ENCODE results near the gene MYO1G. TPM values are rescaled to one million over a fixed set of nuclear protein-coding genes. Genes with fewer than 3 reads are reported as not detected.

The MYO1G gene
- total RNA-seq, result under 0.01 and 0.13 TPM in 2 replicates

DNA sequence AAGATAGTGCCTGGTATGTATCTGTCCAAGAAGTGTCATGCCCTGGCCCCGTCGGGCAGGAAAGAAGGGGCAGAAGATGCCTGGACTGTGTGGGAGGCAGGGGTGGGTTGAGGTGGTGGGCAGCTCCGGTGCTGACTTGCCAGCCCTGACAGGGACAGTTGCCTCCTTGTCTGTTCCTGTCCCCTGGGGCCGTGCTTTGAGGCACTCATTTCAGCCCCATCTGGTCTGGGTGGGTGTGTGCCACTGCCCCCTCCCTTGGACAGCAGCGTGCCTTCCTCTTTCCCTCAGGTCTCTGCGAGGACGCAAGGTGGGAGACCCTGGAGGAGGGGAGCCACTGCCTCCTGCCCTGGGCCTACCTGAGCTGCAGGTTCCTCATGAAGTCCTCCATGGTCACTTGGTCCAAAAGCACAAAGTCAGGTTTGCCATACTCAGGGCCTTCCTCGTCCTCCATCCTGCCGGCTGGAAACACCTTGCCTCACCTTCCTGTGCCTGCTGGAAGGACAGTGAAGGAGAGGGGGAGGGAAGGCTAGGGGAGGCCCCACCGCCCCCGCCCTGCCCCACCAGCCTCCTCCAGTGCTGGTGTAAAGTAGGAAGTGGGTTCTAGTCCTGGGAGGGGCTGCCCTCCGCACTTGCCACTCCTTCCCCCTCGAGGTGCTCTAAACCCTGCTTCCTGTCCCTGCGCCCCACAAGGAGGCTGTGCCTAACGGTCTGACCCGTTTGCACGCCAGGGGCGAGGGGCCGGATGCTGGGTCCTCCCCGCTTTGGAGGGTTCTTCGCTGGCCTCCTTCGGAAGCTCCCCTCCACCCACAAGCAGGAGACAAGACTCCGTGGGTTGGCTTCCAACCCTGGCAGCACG is at the start of gene MYO1G:
Gene MYO1G, minus strand, starts transcription at position 505 of the 856 bp plus-strand sequence. Its CDS starts 54 bp downstream, at position 451.

DNA sequence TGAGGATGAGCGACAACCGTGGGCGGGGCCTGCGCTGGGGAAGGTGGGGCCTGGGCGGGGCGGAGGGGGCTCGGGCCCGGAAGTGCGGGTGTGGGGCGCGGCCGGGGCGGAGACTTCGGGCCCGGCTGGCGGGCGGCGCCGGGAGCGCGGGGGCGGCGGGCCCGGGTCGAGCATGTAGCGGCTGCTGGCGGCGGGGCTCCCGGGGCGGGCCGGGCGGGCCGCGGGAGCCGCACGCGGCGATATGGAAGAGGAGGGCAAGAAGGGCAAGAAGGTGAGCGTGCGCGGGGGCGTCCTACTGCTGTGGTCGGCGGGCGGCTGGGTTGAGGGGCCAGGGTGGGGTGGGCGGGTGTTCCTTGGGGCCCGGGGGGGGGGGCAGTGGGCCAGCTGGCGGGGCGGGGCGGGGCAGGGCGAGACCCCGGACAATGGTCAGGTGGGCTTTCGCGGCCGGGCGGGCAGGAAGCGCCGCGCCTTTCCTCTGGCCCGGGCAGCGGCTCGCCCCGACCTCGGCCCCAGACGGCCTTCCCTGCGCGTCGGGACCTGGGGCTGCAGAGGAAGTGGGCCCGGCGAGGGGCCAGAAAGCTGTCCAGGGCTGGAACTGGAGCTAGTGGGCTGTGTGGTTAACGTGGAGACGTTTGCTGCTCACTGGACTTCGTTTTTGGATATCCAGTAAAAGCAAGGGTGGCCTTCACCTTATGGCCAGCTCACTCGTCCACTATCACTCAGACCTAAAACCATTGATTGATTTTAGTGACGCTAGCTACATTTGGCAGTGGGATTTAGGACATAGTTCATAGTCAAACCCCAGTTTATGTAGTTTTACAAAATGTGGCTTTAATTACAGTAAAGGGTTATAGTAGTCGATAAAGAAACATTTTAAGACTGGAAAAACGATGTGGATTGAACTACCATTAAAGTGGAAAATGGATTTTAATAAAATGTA is 21.5 kb upstream of the MYO1G start, which contains the start of gene CCM2:
Gene CCM2, plus strand, starts transcription at position 109 of the 940 bp plus-strand sequence. Its CDS starts 133 bp downstream, at position 242.

Other genes with a start within 250 kb of the MYO1G start
- gene ZMIZ2, start 230.2 kb downstream of the MYO1G start, total RNA-seq, result 23.5 and 37.0 TPM in 2 replicates
- 1,637 and 3,097 TPM in 2 replicates for gene PPIA, start 182.3 kb downstream of the MYO1G start, total RNA-seq
- 105 and 178 TPM in 2 replicates for gene H2AZ2, start 130.9 kb downstream of the MYO1G start, total RNA-seq
- 9.6 and 12.9 TPM in 2 replicates for gene PURB, start 93.5 kb downstream of the MYO1G start, total RNA-seq
- gene CCM2, start 21.2 kb upstream of the MYO1G start, total RNA-seq, result 49.2 and 66.6 TPM in 2 replicates
- gene NACAD, start 110.0 kb upstream of the MYO1G start, total RNA-seq, result 6.0 and 9.4 TPM in 2 replicates
- gene TBRG4, start 132.7 kb upstream of the MYO1G start, total RNA-seq, result 72.4 and 115 TPM in 2 replicates
- not detected in 2 replicates for gene RAMP3, start 178.8 kb upstream of the MYO1G start, total RNA-seq